DOHH2 (cell line): ENCODE data around the gene APOH.
"Not testable (repeated sequence)": the region's sequence is repeated elsewhere in the genome, so short reads cannot be mapped to it uniquely, and the experiment has no call there.

Experiments used
- CTCF ChIP-seq: fragments of 200-600 bp; sonication (generic); IDR thresholded peaks from one replicate; pipeline ENCODE4 v1.5.1; 2014; ENCODE audit warnings: antibody characterized with exemption, mild to moderate bottlenecking, low read depth, low read length; ENCODE audit not compliant: poor library complexity, severe bottlenecking
- EZH2phosphoT487 ChIP-seq: fragments of 200-600 bp; sonication (generic); IDR thresholded peaks from 2 replicates; pipeline ENCODE4 v1.6.1; 2017; ENCODE audit warnings: borderline replicate concordance, mild to moderate bottlenecking, antibody characterized with exemption, low read length, moderate library complexity, mixed read lengths

GRCh38 chr17:66253458-66253857 is 24.2 kb upstream of the APOH start:
- not testable (repeated sequence) for TF ChIP-seq EZH2phosphoT487, CTCF
